GM12875 (cell line): ENCODE data around the gene SLC6A19.

ENCODE experiments used
- H3K4me3 ChIP-seq: one replicate; pipeline ENCODE4 v1.5.1; 2011; ENCODE audit warnings: low read depth, low read length, control low read depth
- TF ChIP-seq, protein P1 (sequence below): IDR thresholded peaks from 2 replicates; pipeline ENCODE4 v1.5.1; 2011; ENCODE audit warnings: low read depth, mild to moderate bottlenecking, control low read depth, inconsistent platforms, low read length, moderate library complexity, borderline replicate concordance; ENCODE audit not compliant: insufficient read depth

Gene SLC6A19

DNA sequence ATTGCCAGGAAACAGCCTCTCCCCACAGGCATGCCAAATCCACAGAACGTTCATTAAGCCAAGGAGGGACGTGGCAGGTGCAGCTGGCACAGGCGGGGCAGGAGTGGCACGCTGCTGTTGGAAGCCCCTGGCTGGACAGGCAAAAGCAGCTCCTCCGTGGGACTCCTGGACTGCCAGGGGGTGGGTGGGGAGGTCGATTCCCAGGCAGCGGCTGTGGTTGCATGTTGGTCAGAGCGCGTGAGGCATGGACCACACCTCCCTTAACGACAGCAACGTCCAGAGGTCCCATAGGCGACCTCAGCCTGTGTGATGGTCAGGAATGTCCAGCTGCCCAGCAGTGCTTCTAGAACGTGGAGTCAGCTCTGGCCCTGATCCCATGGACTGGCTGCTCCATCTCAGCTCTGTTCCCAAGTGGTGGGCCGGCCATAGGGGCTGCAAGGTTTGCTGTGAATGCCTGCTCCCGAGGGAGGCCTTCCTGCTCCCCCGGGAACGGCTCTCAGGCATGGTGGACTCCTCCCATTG lies 6.9 kb downstream of the SLC6A19 start:
- no peak overlapping the region for H3K4me3 ChIP-seq
- TF ChIP-seq, protein P1, sequence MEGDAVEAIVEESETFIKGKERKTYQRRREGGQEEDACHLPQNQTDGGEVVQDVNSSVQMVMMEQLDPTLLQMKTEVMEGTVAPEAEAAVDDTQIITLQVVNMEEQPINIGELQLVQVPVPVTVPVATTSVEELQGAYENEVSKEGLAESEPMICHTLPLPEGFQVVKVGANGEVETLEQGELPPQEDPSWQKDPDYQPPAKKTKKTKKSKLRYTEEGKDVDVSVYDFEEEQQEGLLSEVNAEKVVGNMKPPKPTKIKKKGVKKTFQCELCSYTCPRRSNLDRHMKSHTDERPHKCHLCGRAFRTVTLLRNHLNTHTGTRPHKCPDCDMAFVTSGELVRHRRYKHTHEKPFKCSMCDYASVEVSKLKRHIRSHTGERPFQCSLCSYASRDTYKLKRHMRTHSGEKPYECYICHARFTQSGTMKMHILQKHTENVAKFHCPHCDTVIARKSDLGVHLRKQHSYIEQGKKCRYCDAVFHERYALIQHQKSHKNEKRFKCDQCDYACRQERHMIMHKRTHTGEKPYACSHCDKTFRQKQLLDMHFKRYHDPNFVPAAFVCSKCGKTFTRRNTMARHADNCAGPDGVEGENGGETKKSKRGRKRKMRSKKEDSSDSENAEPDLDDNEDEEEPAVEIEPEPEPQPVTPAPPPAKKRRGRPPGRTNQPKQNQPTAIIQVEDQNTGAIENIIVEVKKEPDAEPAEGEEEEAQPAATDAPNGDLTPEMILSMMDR = no peak

DNA sequence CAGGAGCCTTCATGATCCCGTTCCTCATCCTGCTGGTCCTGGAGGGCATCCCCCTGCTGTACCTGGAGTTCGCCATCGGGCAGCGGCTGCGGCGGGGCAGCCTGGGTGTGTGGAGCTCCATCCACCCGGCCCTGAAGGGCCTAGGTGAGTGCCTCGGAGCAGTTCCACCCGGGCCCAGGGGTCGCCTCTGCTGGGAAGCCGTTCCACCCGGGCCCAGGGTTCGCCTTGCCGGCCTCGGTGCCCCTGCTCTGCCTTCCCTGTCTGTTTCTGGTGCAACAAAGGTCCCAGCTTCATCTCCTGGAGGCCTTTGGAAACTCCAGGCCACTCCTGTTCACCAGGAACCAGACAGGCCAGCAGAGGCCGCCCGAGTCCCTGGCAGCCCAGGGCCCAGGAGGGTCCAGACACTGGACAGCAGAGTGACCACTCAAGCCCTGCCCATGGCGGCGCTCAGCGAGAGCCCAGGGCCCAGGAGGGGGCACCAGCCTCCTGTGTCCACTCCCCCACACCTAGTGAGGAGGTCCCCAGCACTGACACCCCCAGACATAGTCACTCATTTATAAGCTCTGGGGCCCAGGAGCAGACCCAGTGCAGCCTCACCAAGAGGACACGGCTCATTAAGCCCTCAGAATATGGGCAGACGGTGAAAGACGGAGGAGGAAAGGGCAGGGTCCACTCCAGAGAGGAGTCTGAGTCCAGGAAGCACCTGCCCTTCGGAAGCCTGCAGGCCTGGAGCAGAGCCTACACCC lies 7.5 kb downstream of the SLC6A19 start:
- no peak overlapping the region for H3K4me3 ChIP-seq
- TF ChIP-seq, protein P1 = no peak

DNA sequence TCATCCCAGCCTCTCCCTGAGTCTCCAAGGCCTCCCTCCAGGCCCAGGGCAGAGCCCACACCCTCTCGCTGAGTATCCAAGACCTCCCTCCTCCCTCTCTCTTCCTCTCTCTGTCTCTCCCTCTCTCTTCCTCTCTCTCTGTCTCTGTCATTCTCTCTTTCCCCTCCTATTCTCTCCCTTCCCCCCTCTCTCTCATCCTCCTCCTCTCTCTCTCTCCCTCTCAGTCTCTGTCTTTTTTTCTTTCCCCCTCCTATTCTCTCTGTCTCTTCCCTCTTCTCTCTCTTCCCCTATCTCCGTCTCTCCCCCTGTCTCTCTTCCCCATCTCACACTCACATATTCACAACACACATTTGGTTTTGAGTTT lies 8.1 kb downstream of the SLC6A19 start:
- H3K4me3 ChIP-seq = no peak overlapping the region
- TF ChIP-seq, protein P1 = no peak

DNA sequence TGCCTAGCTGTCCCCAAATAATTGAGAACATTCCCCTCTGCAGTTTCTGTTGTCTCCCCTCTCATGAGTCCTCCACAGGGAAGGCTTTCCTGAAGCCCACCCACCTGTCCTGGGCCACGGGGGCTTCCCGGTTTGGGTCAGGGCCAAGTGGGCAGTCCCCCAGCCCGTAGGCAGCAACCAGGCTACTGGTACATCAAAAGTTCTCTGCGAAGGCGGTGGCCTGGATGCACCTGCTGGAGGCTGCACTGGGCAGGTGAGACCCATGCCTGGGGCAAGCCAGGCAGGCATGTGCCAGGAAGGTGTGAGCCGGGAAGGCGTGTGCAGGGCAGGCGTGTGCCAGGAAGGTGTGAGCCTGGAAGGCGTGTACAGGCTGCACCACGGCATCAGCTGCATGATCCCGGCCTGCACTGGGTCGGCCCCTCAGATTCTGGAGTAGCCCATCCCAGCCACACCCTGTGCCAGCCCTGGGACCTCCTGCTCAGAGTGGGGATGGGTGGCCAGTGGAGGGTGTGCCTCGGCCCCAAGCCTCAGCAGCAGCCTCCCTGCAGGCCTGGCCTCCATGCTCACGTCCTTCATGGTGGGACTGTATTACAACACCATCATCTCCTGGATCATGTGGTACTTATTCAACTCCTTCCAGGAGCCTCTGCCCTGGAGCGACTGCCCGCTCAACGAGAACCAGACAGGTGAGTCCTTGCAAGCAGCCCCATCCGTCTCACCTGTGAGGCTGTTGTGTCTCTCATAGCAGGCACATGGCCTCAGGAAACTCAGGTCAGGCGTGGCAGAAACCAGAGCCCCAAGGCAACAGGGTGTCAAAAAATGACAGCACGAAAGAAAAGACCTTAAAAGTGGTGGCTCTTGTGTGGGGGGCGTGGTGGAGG lies 8.7 kb downstream of the SLC6A19 start:
- H3K4me3 ChIP-seq = no peak overlapping the region
- TF ChIP-seq, protein P1 = no peak

DNA sequence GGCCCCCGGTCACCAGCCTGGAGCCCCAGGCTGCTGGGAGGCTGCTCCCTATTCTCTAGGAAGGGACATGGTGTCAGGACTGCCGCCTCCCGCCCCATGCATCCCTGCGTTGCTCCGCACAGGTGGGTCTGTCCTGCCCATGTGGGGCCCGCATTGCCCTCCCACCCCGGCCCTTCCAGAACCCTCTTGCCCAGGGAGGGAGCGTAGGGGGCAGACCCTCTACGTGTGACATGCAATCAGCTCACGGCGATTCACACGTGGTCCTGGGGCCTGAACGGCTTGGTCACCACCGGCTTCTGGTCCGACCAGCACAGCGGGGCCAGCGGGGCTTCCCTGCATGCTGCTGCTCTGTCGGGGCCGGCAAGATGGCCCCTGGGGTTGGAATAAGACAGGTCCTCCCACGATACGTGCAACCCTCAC lies 9.4 kb downstream of the SLC6A19 start:
- H3K4me3 ChIP-seq = no peak overlapping the region
- TF ChIP-seq, protein P1 = no peak

DNA sequence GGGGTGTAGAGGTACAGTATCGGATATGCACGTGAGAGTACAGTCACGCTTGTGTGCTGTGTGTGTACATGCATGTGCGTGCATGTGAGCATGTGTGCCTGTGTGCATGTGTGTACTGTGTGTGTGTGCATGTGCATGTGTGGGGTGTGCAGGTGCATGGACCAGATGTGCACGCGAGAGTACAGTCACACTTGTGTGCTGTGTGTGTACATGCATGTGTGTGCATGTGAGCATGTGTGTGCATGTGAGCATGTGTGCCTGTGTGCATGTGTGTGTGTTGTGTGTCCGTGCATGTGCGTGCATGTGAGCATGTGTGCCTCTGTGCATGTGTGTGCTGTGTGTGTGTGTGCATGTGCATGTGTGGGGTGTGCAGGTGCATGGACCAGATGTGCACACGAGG lies 10.3 kb downstream of the SLC6A19 start:
- TF ChIP-seq, protein P1 = no peak
- H3K4me3 ChIP-seq = no peak overlapping the region
